GM18951 (cell line): Measurements from ENCODE around the gene CSTF3.
"Not testable (repeated sequence)": the region's sequence is repeated elsewhere in the genome, so short reads cannot be mapped to it uniquely, and the experiment has no call there.

Experiments
- POLR2A ChIP-seq: IDR thresholded peaks from 4 replicates; pipeline ENCODE4 v1.6.1; 2011; ENCODE audit warnings: mild to moderate bottlenecking; ENCODE audit not compliant: insufficient read length, insufficient read depth; ENCODE audit errors: extremely low read depth
- in situ Hi-C: fragments of 300-500 bp; cut with MboI; formaldehyde crosslinking; loops from one replicate; pipeline ENCODE4 v1.12.0; 2022; ENCODE audit warnings: low sequenced_read_pairs, mixed read lengths, inconsistent platforms; ENCODE audit not compliant: unreplicated experiment

CSTF3 gene

GRCh38 chr11:33178443-33179180, 17.3 kb upstream of the CSTF3 start:
- in situ Hi-C loops: no loop called here
- TF ChIP-seq POLR2A: no peak

- no peak for TF ChIP-seq POLR2A
- in situ Hi-C loops: no loop called here
Observed at GRCh38 chr11:33177676-33178336, 16.5 kb upstream of the CSTF3 start.

GRCh38 chr11:33176760-33177159, 15.5 kb upstream of the CSTF3 start:
- in situ Hi-C loops: not testable (repeated sequence)

GRCh38 chr11:33172996-33173395, 11.7 kb upstream of the CSTF3 start:
- TF ChIP-seq POLR2A: no peak
- in situ Hi-C loops: no loop called here

- in situ Hi-C loops: no loop called here
- TF ChIP-seq POLR2A: no peak
Observed at GRCh38 chr11:33172345-33172744, 11.1 kb upstream of the CSTF3 start.

- in situ Hi-C loops: no loop called here
- TF ChIP-seq POLR2A: no peak
Observed at GRCh38 chr11:33171251-33171650, 10.0 kb upstream of the CSTF3 start.

GRCh38 chr11:33168709-33169200, 7.5 kb upstream of the CSTF3 start:
- in situ Hi-C loops: loop anchor here (10.0 kb wide), 1 partner anchor 156 kb away; no protein-coding TSS in a partner anchor

GRCh38 chr11:33162831-33163230, 1.6 kb upstream of the CSTF3 start:
- no peak for TF ChIP-seq POLR2A
- in situ Hi-C loops: loop anchor here (10.0 kb wide), 1 partner anchor 162 kb away; no protein-coding TSS in a partner anchor

More at GRCh38 chr11:33168709-33169200, 7.5 kb upstream of the CSTF3 start:
- TF ChIP-seq POLR2A: no peak

GRCh38 chr11:33160587-33160986, 693 bp downstream of the CSTF3 start:
- TF ChIP-seq POLR2A: no peak
- in situ Hi-C loops: loop anchor here (10.0 kb wide), 1 partner anchor 164 kb away; no protein-coding TSS in a partner anchor

- no peak for TF ChIP-seq POLR2A
- in situ Hi-C loops: loop anchor here (10.0 kb wide), 1 partner anchor 165 kb away; no protein-coding TSS in a partner anchor
Observed at GRCh38 chr11:33160136-33160535, 1.1 kb downstream of the CSTF3 start.

GRCh38 chr11:33159378-33159867, 1.9 kb downstream of the CSTF3 start:
- in situ Hi-C loops: not testable (repeated sequence)

- TF ChIP-seq POLR2A: no peak
- in situ Hi-C loops: no loop called here
Observed at GRCh38 chr11:33158596-33159275, 2.5 kb downstream of the CSTF3 start.
